ENCODE data around the gene ACTR3C.

DNA sequence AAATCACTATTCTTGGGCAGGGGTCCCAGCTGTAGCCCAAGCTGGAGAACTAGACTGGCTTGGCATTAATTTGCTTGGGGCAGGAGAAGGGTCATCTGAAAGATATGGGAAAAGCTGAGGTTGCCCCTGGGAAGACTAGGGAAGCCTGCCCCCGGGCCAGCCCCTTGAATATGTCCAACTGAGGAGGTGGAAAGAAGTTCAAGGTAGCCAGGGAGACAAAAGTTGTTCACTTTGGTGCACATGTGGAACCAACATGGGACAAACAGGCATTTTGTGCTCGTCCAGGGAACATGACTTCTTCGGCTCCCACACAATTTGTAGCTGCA is 1.6 kb downstream of the ACTR3C start:
- TF ChIP-seq, protein P1, sequence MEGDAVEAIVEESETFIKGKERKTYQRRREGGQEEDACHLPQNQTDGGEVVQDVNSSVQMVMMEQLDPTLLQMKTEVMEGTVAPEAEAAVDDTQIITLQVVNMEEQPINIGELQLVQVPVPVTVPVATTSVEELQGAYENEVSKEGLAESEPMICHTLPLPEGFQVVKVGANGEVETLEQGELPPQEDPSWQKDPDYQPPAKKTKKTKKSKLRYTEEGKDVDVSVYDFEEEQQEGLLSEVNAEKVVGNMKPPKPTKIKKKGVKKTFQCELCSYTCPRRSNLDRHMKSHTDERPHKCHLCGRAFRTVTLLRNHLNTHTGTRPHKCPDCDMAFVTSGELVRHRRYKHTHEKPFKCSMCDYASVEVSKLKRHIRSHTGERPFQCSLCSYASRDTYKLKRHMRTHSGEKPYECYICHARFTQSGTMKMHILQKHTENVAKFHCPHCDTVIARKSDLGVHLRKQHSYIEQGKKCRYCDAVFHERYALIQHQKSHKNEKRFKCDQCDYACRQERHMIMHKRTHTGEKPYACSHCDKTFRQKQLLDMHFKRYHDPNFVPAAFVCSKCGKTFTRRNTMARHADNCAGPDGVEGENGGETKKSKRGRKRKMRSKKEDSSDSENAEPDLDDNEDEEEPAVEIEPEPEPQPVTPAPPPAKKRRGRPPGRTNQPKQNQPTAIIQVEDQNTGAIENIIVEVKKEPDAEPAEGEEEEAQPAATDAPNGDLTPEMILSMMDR (IDR thresholded peaks at IDR 0.05), result no peak
- TF ChIP-seq EZH2phosphoT487 (IDR thresholded peaks at IDR 0.05), result no peak
